ENCODE data around the gene CPA1. TPM values are rescaled to one million over a fixed set of nuclear protein-coding genes. Genes with fewer than 3 reads are reported as not detected.

Gene CPA1
- total and polyA plus RNA-seq, 10 of the 15 experiments (the other 5 are each of a cell fraction or from before 2014, with no cell fraction given), result 8.0 TPM; not detected in 9

DNA sequence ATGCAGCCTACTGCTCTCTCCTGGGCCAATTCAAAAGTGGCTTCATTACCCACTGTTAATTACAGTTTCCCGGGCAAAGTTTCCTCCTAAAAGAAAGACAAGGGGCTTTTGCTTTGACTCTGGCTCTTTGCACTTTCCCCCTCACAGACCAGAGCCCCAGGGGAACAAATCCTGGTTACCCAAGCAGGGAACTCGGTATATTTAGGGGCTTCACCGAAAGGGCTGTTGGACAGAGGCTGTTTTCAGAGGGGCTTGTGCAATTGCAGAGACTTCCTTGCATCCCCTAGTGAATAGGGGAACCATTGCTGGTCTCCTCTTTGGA is 7.0 kb downstream of the CPA1 start:
- no peaks in the 10 kb centered on the region; the same call in 2 of the 3 replicates for H3K9me3 ChIP-seq (replicated peaks; ENCODE audit: control insufficient read depth, insufficient read depth, low read length)
- no peaks in the 10 kb centered on the region for H3K4me1 ChIP-seq (ENCODE audit: control insufficient read depth, insufficient read depth, low read length)
- H4K20me1 ChIP-seq (ENCODE audit: control insufficient read depth, insufficient read depth), result no peaks in the 10 kb centered on the region
- 58% methylated on average over 3 of the region's 3 CpGs for WGBS (ENCODE audit: insufficient coverage, insufficient replicate concordance, low lambda C conversion rate, missing lambda C conversion rate)
- no peak overlapping the region for H2AFZ ChIP-seq (ENCODE audit: control insufficient read depth, low read depth, low read length)
- H3K27ac ChIP-seq (ENCODE audit: control insufficient read depth, insufficient read depth), result no peak overlapping the region
- no peaks in the 10 kb centered on the region for H3K36me3 ChIP-seq (ENCODE audit: control insufficient read depth in 2 of 2, insufficient read depth in 2 of 2, low read length in 1 of 2)
- H3K27me3 ChIP-seq (replicated peaks in 1 of 2; ENCODE audit: control insufficient read depth in 2 of 2, insufficient read depth in 2 of 2, low read length in 1 of 2), result no peaks in the 10 kb centered on the region
- H3K4me3 ChIP-seq, result no peak overlapping the region
- no peaks in the 10 kb centered on the region for H3K79me2 ChIP-seq (ENCODE audit: control insufficient read depth, insufficient read depth, low read length)
- no peak for TF ChIP-seq RELB (IDR thresholded peaks at IDR 0.05; ENCODE audit: low read depth)
- intact Hi-C loops (cut with micrococcal nuclease; ENCODE audit: unreplicated experiment), result no loop called here
- ChIA-PET RAD21 (ENCODE audit: unreplicated experiment) (no interaction called here), CTCF (no interaction called here), POLR2A (no interaction called here), SMC1A (ENCODE audit: uncharacterized antibody, unreplicated experiment) (no interaction called here)
- H3K9ac ChIP-seq (ENCODE audit: control insufficient read depth, insufficient read depth, low read length), result no peak overlapping the region
- H3K4me2 ChIP-seq (ENCODE audit: control insufficient read depth, insufficient read depth), result no peak overlapping the region
- in situ Hi-C loops (cut with MboI), result no loop called here
- BruUV-seq (replicated peaks), result no TSS peak
- no peak for DNase-seq (ENCODE audit: low read depth, low spot score)
- no peak for ATAC-seq
- FAIRE-seq, result no peak

DNA sequence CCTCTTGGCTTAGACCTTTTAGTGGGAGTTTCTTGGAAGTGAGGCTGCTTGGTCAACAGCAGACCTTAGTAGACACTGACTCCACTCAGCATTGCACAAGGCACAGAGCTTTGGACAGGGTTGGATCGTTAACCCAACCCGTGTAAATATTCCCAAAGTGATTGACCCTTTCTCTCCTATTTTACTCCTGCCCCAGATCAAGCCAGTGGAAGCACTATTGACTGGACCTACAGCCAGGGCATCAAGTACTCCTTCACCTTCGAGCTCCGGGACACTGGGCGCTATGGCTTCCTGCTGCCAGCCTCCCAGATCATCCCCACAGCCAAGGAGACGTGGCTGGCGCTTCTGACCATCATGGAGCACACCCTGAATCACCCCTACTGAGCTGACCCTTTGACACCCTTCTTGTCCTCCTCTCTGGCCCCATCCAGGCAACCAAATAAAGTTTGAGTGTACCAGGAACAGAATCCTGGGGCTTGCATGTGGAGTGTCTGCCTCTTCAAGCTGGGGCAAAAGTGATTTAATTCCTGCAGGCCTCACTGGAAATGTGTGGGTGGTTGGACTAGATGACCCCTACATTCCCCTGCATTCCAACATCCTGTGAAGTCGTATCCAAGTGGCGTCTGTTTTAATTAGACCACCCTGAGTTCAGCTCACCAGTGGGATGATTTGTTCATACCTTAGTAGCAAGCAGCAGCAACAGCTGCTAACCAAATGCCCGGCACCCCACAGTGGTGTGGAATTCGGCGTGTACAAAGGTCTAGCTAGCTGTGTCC is 7.5 kb downstream of the CPA1 start:
- no peak overlapping the region for H3K4me2 ChIP-seq (ENCODE audit: control insufficient read depth, insufficient read depth)
- SMC1A ChIA-PET (ENCODE audit: uncharacterized antibody, unreplicated experiment), result no interaction called here
- no peak overlapping the region for H3K9ac ChIP-seq (ENCODE audit: control insufficient read depth, insufficient read depth, low read length)
- no TSS peak for BruUV-seq (replicated peaks)
- H2AFZ ChIP-seq (ENCODE audit: control insufficient read depth, low read depth, low read length), result no peak overlapping the region
- ATAC-seq (no peak), DNase-seq (ENCODE audit: low read depth, low spot score) (no peak), FAIRE-seq (no peak)
- H3K9me3 ChIP-seq (replicated peaks; ENCODE audit: control insufficient read depth, insufficient read depth, low read length), result no peaks in the 10 kb centered on the region; the same call in 2 of the 3 replicates
- H3K4me1 ChIP-seq (ENCODE audit: control insufficient read depth, insufficient read depth, low read length), result no peaks in the 10 kb centered on the region
- intact Hi-C loops (cut with micrococcal nuclease; ENCODE audit: unreplicated experiment) (no loop called here), in situ Hi-C loops (cut with MboI) (no loop called here)
- POLR2A ChIA-PET, result no interaction called here
- RAD21 ChIA-PET (ENCODE audit: unreplicated experiment), result no interaction called here
- H3K79me2 ChIP-seq (ENCODE audit: control insufficient read depth, insufficient read depth, low read length), result no peaks in the 10 kb centered on the region
- WGBS (ENCODE audit: insufficient coverage, insufficient replicate concordance, low lambda C conversion rate, missing lambda C conversion rate), result 88% methylated on average over 12 of the region's 12 CpGs
- H3K4me3 ChIP-seq, result no peak overlapping the region
- CTCF ChIA-PET, result no interaction called here
- no peak overlapping the region for H3K27ac ChIP-seq (ENCODE audit: control insufficient read depth, insufficient read depth)
- no peaks in the 10 kb centered on the region for H3K36me3 ChIP-seq (ENCODE audit: control insufficient read depth in 2 of 2, insufficient read depth in 2 of 2, low read length in 1 of 2)
- no peaks in the 10 kb centered on the region for H3K27me3 ChIP-seq (replicated peaks in 1 of 2; ENCODE audit: control insufficient read depth in 2 of 2, insufficient read depth in 2 of 2, low read length in 1 of 2)
- no peaks in the 10 kb centered on the region for H4K20me1 ChIP-seq (ENCODE audit: control insufficient read depth, insufficient read depth)
- TF ChIP-seq, protein P1, sequence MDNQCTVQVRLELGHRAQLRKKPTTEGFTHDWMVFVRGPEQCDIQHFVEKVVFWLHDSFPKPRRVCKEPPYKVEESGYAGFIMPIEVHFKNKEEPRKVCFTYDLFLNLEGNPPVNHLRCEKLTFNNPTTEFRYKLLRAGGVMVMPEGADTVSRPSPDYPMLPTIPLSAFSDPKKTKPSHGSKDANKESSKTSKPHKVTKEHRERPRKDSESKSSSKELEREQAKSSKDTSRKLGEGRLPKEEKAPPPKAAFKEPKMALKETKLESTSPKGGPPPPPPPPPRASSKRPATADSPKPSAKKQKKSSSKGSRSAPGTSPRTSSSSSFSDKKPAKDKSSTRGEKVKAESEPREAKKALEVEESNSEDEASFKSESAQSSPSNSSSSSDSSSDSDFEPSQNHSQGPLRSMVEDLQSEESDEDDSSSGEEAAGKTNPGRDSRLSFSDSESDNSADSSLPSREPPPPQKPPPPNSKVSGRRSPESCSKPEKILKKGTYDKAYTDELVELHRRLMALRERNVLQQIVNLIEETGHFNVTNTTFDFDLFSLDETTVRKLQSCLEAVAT (IDR thresholded peaks at IDR 0.05), result no peak
- TF ChIP-seq RCOR1 (conservative IDR thresholded peaks at IDR 0.05; ENCODE audit: low read depth, low read length) (no peak), BHLHE40 (IDR thresholded peaks at IDR 0.05; ENCODE audit: borderline replicate concordance in 1 of 2, low read depth in 2 of 2, low read length in 1 of 2) (no peak), ETV6 (conservative IDR thresholded peaks at IDR 0.05 in 1 of 2, IDR thresholded peaks at IDR 0.05 in 1 of 2; ENCODE audit: borderline replicate concordance in 1 of 2, low read depth in 1 of 2) (no peak), MYB (IDR thresholded peaks at IDR 0.05; ENCODE audit: borderline replicate concordance, low read depth, low read length) (no peak), CHD2 (IDR thresholded peaks at IDR 0.05; ENCODE audit: borderline replicate concordance, low read depth, low read length) (no peak), CREM (IDR thresholded peaks at IDR 0.05; ENCODE audit: low read depth) (no peak), ZNF274 (IDR thresholded peaks at IDR 0.05; ENCODE audit: insufficient read depth, insufficient read length) (no peak), FOXM1 (IDR thresholded peaks at IDR 0.05; ENCODE audit: low read depth, low read length) (no peak), HCFC1 (IDR thresholded peaks at IDR 0.05; ENCODE audit: low read length) (no peak), BMI1 (IDR thresholded peaks at IDR 0.05; ENCODE audit: borderline replicate concordance) (no peak), SMARCA5 (IDR thresholded peaks at IDR 0.05) (no peak), ZSCAN29 (IDR thresholded peaks at IDR 0.05) (no peak), BRCA1 (IDR thresholded peaks at IDR 0.05; ENCODE audit: low read depth, low read length) (no peak), MEF2A (IDR thresholded peaks at IDR 0.05; ENCODE audit: insufficient read depth, low read depth, low read length) (no peak)
